Osteocyte (in vitro differentiated cells): ENCODE results near the gene SIPA1. TPM values are rescaled to one million over a fixed set of nuclear protein-coding genes. Genes with fewer than 3 reads are reported as not detected.

Source experiments
- DNase-seq: peaks from one replicate; pipeline ENCODE4 v3.0.0; 2021; ENCODE audit warnings: mixed read lengths; ENCODE audit not compliant: unreplicated experiment; ENCODE audit errors: extremely low spot score
- H3K27ac Mint-ChIP-seq: one replicate; pipeline ENCODE4 v1.8.0; 2021; ENCODE audit warnings: mild to moderate bottlenecking, mixed read lengths; ENCODE audit not compliant: unreplicated experiment
- H3K27me3 Mint-ChIP-seq: one replicate; pipeline ENCODE4 v1.8.0; 2021; ENCODE audit warnings: mixed read lengths; ENCODE audit not compliant: unreplicated experiment
- H3K36me3 Mint-ChIP-seq: one replicate; pipeline ENCODE4 v1.8.0; 2021; ENCODE audit warnings: mixed read lengths; ENCODE audit not compliant: unreplicated experiment
- H3K4me1 Mint-ChIP-seq: one replicate; pipeline ENCODE4 v1.8.0; 2021; ENCODE audit warnings: mixed read lengths; ENCODE audit not compliant: unreplicated experiment
- H3K4me3 Mint-ChIP-seq: one replicate; pipeline ENCODE4 v1.8.0; 2021; ENCODE audit warnings: mild to moderate bottlenecking, moderate library complexity, mixed read lengths; ENCODE audit not compliant: unreplicated experiment
- H3K9me3 Mint-ChIP-seq: one replicate; pipeline ENCODE4 v1.8.0; 2021; ENCODE audit warnings: mixed read lengths; ENCODE audit not compliant: unreplicated experiment
- CTCF ChIP-seq: fragments of 200-600 bp; sonication (generic); IDR thresholded peaks from 2 replicates; pipeline ENCODE4 v1.5.0; 2021; ENCODE audit warnings: antibody characterized with exemption, mild to moderate bottlenecking, moderate library complexity
- microRNA-seq: library from miRNA; unstranded; fragments of <30 nt; microRNA quantifications from one replicate; pipeline ENCODE4 v1.1.0, GENCODE V29; 2020; ENCODE audit not compliant: unreplicated experiment
- total RNA-seq: library from RNA; stranded (reverse); gene quantifications from 2 replicates; pipeline ENCODE4 v1.2.1, GENCODE V29; 2021

The SIPA1 gene
- total RNA-seq, 1 donor from 2014 or later: 34.7 TPM

- H3K4me3 Mint-ChIP-seq: no peak overlapping the region
- no peaks in the 10 kb centered on the region for H3K9me3 Mint-ChIP-seq
- TF ChIP-seq CTCF: no peak
- no peaks in the 10 kb centered on the region for H3K36me3 Mint-ChIP-seq
- no peak for DNase-seq
- peaks cover 38% of the 10 kb centered on the region for H3K27me3 Mint-ChIP-seq
- no peak overlapping the region for H3K27ac Mint-ChIP-seq
- H3K4me1 Mint-ChIP-seq: no peaks in the 10 kb centered on the region
These were observed 59.1 kb downstream of the SIPA1 start for GRCh38 chr11:65696802-65697552.

GRCh38 chr11:65698205-65698604 lies 60.3 kb downstream of the SIPA1 start:
- H3K27ac Mint-ChIP-seq: no peak overlapping the region
- no peak for TF ChIP-seq CTCF
- H3K27me3 Mint-ChIP-seq: peaks cover 48% of the 10 kb centered on the region
- H3K4me1 Mint-ChIP-seq: no peaks in the 10 kb centered on the region
- no peaks in the 10 kb centered on the region for H3K9me3 Mint-ChIP-seq
- no peak overlapping the region for H3K4me3 Mint-ChIP-seq
- DNase-seq: no peak
- no peaks in the 10 kb centered on the region for H3K36me3 Mint-ChIP-seq

GRCh38 chr11:65699306-65699705 lies 61.4 kb downstream of the SIPA1 start:
- H3K36me3 Mint-ChIP-seq: no peaks in the 10 kb centered on the region

GRCh38 chr11:65700399-65700798 lies 62.5 kb downstream of the SIPA1 start:
- peaks cover 49% of the 10 kb centered on the region for H3K27me3 Mint-ChIP-seq
- DNase-seq: no peak
- no peak overlapping the region for H3K27ac Mint-ChIP-seq
- no peaks in the 10 kb centered on the region for H3K4me1 Mint-ChIP-seq
- H3K9me3 Mint-ChIP-seq: no peaks in the 10 kb centered on the region
- no peak overlapping the region for H3K4me3 Mint-ChIP-seq
- no peak for TF ChIP-seq CTCF
- H3K36me3 Mint-ChIP-seq: no peaks in the 10 kb centered on the region

More at GRCh38 chr11:65699306-65699705, 61.4 kb downstream of the SIPA1 start:
- Mint-ChIP-seq H3K4me1 (no peaks in the 10 kb centered on the region), H3K27ac (no peak overlapping the region), H3K9me3 (no peaks in the 10 kb centered on the region), H3K4me3 (no peak overlapping the region), H3K27me3 (peaks cover 45% of the 10 kb centered on the region)
- no peak for DNase-seq
- no peak for TF ChIP-seq CTCF

Small RNA genes within 50 kb of the gene (microRNA-seq; reads per million reads assigned to microRNA genes)
- gene MIR4489: not detected
- not detected for gene MIR4690

Other genes with a start within 250 kb of the SIPA1 start
- 300 and 534 TPM in 2 replicates for gene NEAT1, start 215.3 kb upstream of the SIPA1 start, total RNA-seq
- gene MALAT1, start 139.1 kb upstream of the SIPA1 start, total RNA-seq: 11,843 and 16,538 TPM in 2 replicates
- 103 and 104 TPM in 2 replicates for gene SCYL1, start 113.0 kb upstream of the SIPA1 start, total RNA-seq
- 219 and 256 TPM in 2 replicates for gene LTBP3, start 79.7 kb upstream of the SIPA1 start, total RNA-seq
- 31.3 and 32.7 TPM in 2 replicates for gene ZNRD2, start 67.6 kb upstream of the SIPA1 start, total RNA-seq
- 84.2 and 92.1 TPM in 2 replicates for gene FAM89B, start 65.6 kb upstream of the SIPA1 start, total RNA-seq
- 39.7 and 42.6 TPM in 2 replicates for gene EHBP1L1, start 62.0 kb upstream of the SIPA1 start, total RNA-seq
- gene KCNK7, start 42.3 kb upstream of the SIPA1 start, total RNA-seq: not detected in 2 replicates
- 43.5 and 44.7 TPM in 2 replicates for gene MAP3K11, start 23.9 kb upstream of the SIPA1 start, total RNA-seq
- 47.7 and 49.8 TPM in 2 replicates for gene PCNX3, start 22.3 kb upstream of the SIPA1 start, total RNA-seq
- gene RELA, start 24.8 kb downstream of the SIPA1 start, total RNA-seq: 77.4 and 79.7 TPM in 2 replicates
- 60.4 and 66.5 TPM in 2 replicates for gene KAT5, start 74.2 kb downstream of the SIPA1 start, total RNA-seq
- gene RNASEH2C, start 82.7 kb downstream of the SIPA1 start, total RNA-seq: 54.2 and 55.6 TPM in 2 replicates
- 19.0 and 21.0 TPM in 2 replicates for gene AP5B1, start 142.9 kb downstream of the SIPA1 start, total RNA-seq
- gene OVOL1, start 149.0 kb downstream of the SIPA1 start, total RNA-seq: not detected in 2 replicates
- gene SNX32, start 195.9 kb downstream of the SIPA1 start, total RNA-seq: 4.0 and 4.1 TPM in 2 replicates
- 939 and 946 TPM in 2 replicates for gene CFL1, start 220.1 kb downstream of the SIPA1 start, total RNA-seq
- gene MUS81, start 222.3 kb downstream of the SIPA1 start, total RNA-seq: 63.7 and 68.5 TPM in 2 replicates
- 130 and 131 TPM in 2 replicates for gene EFEMP2, start 234.7 kb downstream of the SIPA1 start, total RNA-seq
- not detected in 2 replicates for gene CTSW, start 241.7 kb downstream of the SIPA1 start, total RNA-seq